Activated naive CD4-positive, alpha-beta T cell treated with Interleukin-2 at 50 U/mL for 16 hours (primary cell): ENCODE results near the gene CALCOCO2.
"Not testable (repeated sequence)": the region's sequence is repeated elsewhere in the genome, so short reads cannot be mapped to it uniquely, and the experiment has no call there.

Experiments used
- DNase-seq: peaks from one replicate; pipeline ENCODE4 v3.0.0-alpha.2; 2020

The CALCOCO2 gene

DNA sequence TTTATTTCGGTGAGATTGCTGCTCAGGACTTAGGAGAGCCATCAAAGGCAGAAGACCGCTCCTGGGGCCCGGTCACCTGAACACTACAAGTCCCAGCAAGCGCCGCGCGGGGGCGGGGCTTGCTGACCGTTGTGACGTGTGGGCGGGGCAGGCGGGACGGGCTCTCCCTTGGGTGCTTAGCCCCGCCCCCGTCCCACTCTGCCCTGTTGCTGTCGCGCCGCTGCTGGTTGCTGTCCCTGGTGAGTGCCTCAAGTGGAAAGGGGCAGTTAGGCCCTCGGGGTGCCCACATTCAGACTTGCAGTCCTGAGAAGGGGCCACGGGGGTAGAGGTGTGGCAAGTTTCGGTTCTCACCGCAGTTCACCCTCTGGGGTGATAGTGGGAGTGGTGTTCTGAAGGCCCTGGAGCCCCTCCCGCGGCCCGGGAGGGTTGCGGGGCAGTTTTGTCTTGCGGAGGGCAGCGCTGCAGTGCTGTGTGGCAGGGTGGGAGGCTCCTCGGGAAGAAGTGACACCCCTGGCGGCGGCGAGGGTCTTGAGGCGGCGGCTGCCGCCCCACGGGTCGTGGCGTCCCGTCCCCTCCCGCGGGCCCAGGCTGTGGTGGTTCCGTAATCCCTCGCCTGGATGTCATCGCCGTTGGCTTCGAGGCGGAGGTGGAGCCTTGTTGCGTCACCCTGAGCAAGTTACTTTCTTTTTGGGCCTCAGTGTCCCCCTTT lies at the start of gene CALCOCO2:
Gene CALCOCO2, plus strand, starts transcription at position 196 of the 709 bp plus-strand sequence. CDS start 10,673 bp downstream, outside the sequence.
- peak; percentile 86 for DNase-seq

DNA sequence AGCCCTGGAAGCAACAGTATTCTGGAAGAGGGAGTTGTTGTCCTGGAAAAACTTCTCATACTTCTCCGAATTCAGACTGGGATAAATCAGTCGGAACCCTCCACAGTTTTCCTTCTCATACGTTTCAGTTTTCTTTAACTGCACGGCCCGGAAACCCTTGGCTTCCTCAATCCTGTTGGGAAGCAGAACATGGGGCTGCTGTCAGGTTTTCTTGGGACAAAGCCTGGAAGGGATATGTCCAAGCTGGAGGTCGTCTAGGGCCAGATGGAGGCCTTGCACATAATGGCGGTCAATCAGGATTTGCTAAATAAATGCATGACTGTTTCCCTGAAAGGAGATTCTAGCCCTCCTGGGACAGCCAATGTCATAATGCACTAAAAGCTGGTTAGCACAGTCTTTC lies 43.0 kb upstream of the CALCOCO2 start:
- DNase-seq: no peak

DNA sequence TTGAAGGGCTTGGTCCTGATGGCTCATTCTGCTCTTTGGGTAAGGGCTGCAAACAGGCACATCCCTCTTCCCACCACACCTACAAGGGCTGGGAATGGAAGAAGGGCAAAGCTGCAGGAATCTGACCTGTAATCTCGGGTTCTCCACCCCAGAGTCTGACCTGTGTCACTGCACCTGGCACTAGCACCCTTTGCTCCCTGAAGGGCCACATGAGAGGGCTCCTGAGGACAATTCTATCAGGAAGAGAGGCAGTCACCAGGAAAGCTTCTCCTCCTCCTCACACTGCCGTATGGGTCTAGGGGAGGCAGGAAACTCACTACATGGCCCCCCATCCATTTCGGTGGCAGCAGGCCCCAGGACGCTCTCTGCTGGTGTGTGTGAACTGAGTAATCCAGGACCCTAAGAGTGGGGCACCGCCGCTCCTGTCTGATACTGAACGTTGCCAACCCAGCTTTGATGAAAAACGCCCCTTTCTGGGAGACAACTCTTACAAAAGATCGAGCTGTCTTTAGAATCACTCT lies 40.2 kb upstream of the CALCOCO2 start:
- DNase-seq: no peak

DNA sequence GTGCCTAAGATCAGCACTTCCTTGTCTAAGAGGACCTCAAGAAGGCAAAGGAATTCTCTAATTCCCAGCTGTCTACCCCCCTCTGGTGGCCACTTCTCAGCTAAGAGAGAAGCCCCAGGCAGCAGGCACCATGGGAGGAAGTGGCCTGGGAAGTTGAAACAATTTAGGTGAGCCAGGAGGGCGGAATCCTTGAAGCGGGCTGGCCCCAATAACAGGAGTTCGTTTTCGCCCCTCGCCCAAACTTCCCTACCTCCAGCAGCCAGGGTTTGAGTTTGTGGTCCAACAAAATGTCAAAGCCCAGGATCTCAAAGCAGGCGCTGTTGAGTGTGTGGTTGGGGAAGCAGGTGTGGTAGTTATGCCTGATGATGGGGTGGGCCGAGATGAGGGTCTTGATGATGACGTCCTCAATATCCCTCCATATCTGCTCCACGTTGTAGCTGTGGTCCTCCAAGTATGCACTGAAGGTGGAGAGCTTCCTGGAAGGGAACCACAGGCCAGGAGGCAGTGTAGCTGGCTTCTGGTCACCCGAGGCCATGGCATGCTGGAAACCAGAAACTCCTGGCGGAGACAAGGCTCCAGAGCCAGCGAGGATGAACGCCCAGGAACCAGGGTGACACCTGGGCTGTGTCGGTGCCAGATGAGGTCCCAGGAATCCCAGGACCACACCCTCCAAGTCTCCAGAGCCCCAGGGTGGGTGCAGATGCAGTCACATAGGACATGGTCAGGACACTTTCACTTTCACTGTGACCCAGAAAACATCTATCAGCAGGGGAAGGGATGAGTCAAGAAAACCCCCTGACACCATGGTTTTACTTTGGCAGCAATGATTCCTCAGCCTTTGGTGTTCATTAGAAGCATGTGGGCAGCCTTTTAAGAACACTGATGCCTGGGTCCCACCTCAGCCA lies 39.5 kb upstream of the CALCOCO2 start:
- DNase-seq: peak; percentile 6

- DNase-seq: no peak
Observed at GRCh38 chr17:48792033-48792798, 38.6 kb upstream of the CALCOCO2 start.

DNA sequence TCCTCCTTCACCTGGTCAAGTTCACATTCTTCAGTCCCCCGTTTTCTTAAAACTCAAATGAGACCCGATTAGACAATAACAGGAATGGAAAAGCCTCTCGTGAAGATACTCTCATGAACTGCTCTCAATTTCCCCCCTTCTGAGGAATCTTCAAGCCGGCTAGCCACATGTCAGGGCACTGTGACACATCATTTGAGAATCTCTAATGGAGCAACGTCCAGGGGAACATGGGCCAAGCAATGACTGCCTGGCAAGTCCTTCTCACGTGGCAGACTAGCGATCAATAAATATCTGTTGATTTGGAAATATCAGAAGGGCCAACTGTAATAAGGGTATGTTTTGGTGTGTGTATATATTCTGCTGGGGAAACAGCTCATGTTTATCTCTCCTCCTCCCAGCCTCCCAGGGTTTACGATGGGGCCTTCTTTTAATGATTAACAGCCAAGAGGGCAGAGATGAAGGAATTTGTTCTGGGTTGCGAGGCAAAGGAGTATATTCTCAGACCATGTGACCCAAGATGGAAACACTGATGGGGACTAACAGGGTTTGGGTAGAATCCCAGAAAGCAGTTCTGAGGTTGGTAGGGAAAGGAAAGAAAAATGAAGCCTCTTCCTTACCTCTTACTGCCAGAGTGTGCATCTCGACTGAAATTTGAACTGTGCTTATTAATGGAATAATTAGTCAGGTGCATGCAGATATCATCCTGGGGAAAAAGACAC lies 35.2 kb upstream of the CALCOCO2 start:
- no peak for DNase-seq

- DNase-seq: not testable (repeated sequence)
Observed at GRCh38 chr17:48796163-48796522, 34.7 kb upstream of the CALCOCO2 start.

DNA sequence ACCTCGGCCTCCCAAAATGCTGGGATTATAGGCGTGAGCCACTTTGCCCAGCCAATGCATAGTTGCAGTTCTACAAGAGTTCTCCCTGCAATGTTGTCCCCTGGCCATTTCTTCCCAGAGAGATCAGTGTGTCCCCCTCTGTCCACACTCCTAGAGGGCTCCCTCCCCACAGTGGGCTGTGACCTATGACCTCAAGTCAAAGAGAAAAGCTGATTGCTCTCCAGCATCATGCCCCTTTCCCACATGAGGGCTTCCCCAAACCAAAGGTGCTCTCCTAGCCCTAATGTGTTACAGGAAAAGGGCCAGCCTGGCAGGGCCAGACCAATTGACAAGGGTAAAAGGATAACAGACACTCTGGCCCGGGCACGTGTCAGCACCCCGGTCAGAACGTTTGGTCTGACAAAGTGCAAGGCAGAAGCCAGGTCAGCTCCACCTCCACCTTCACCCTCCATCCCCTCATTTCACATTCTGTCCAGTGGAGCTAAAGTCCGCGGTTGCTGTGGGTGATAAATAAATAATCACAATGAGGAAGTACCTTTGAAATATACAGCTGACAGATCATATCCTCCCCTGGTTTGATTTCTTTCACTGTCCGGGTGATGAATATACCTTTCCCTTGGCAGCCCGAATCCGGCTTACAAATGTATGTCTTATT lies 31.6 kb upstream of the CALCOCO2 start:
- DNase-seq: no peak

- no peak for DNase-seq
Observed at GRCh38 chr17:48800626-48801217, 30.1 kb upstream of the CALCOCO2 start.

- peak; percentile 70 for DNase-seq
Observed at GRCh38 chr17:48804936-48805411, 25.9 kb upstream of the CALCOCO2 start.

- no peak for DNase-seq
Observed at GRCh38 chr17:48809182-48809581, 21.7 kb upstream of the CALCOCO2 start.

DNA sequence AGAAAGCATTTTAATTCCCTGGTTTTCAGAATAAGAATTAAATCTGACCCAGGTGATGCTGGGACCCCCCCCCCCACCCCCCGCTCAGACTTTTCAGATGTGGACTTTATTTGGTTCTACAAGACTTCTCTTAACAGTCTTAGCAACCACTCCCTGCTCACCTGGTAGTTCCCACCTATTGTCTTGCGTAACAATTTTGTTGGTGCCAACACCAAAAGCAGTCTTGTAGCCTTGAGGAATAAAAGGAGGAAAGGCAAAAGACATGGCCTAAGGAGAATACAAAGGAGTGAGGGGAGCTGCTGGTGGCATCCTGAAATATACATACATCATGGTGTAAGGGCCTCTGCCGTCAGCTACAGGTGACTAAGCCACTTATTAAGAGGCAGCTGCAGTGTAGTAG lies 18.8 kb upstream of the CALCOCO2 start:
- DNase-seq: no peak

DNA sequence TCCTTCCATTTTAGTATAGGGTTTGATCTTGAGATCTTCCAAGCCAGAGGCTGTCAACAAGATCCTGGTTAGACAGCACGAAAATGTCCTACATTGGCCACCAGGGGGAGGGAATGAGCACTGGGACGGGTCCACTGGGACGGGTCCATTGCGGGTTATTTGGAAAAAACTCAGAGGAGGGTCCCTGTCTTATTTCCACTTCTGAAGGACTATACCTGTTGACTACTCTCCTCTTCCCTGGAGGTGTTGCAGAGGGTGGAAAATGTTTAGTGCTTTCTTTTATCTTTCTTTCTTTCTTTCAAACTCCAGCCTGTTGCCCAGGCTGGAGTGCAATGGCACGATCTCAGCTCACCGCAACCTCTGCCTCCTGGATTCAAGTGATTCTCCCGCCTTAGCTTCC lies 16.3 kb upstream of the CALCOCO2 start:
- peak; percentile 64 for DNase-seq

- DNase-seq: no peak
Observed at GRCh38 chr17:48815311-48815710, 15.5 kb upstream of the CALCOCO2 start.

GRCh38 chr17:48816438-48816773 lies 14.4 kb upstream of the CALCOCO2 start:
- DNase-seq: no peak

GRCh38 chr17:48816774-48817590 lies 13.9 kb upstream of the CALCOCO2 start, which contains the start of gene TTLL6:
TTLL6 (minus strand) TSS chr17:48817229; CDS start chr17:48817072, 157 bp downstream.
- peak; percentile 83 for DNase-seq

- DNase-seq: no peak
Observed at GRCh38 chr17:48818361-48818841, 12.4 kb upstream of the CALCOCO2 start.

DNA sequence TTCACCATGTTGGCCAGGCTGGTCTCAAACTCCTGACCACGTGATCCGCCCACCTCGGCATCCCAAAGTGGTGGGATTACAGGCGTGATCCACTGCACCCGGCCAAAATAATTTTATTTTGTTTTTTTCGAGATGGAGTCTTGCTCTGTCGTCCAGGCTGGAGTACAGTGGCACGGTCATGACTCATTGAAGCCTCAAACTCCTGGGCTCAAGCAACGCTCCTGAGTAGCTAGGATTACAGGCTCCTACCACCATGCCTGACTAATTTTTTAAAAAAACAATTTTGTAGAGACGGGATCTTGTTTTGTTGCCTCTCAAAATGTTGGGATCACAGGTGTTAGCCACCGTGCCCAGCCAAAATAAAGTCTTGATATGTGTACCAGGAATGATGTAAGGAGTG lies 11.4 kb upstream of the CALCOCO2 start:
- DNase-seq: no peak

DNA sequence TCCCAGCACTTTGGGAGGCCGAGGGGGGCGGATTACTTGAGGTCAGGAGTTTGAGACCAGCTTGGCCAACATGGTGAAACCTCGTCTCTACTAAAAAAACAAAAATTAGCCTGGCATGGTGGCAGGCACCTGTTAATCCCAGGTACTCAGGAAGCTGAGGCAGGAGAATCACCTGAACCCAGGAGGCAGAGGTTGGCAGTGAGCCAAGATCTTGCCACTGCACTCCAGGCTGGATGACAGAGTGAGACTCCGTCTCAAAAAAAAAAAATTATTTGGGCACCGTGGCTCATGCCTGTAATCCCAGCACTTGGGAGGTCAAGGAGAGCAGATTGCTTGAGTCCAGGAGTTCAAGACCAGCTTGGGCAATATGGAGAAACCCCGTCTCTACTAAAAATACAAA lies 9.9 kb upstream of the CALCOCO2 start:
- DNase-seq: not testable (repeated sequence)
